Sigmoid colon (tissue), 7 donors: ENCODE data around the gene CHCHD6. TPM values are rescaled to one million over a fixed set of nuclear protein-coding genes. Genes with fewer than 3 reads are reported as not detected.

Experiments used
- DNase-seq: peaks from one replicate; pipeline ENCODE4 v3.0.0-alpha.2; 2019
- H3K27ac ChIP-seq, 4 donors: fragments of 200-600 bp; sonication (generic); one replicate each; pipeline ENCODE4 v1.5.1; 2016 to 2019; ENCODE audit warnings: mild to moderate bottlenecking in 1 of 4
- H3K27me3 ChIP-seq, 3 donors: fragments of 200-600 bp; sonication (generic); one replicate each; pipeline ENCODE4 v1.5.1; 2019; ENCODE audit warnings: mild to moderate bottlenecking in 1 of 3
- H3K36me3 ChIP-seq, 4 donors: fragments of 200-600 bp; sonication (generic); one replicate each; pipeline ENCODE4 v1.5.1; 2016 to 2019
- H3K4me1 ChIP-seq, 4 donors: fragments of 200-600 bp; sonication (generic); one replicate each; pipeline ENCODE4 v1.5.1; 2017 to 2019
- H3K4me3 ChIP-seq, 4 donors: fragments of 200-600 bp; sonication (generic); one replicate each; pipeline ENCODE4 v1.5.1; 2017 to 2019; ENCODE audit warnings: mild to moderate bottlenecking in 2 of 4, moderate library complexity in 1 of 4
- H3K9me3 ChIP-seq, 4 donors: fragments of 200-600 bp in 3 of 4; sonication (generic) in 3 of 4; one replicate each; pipeline versions ENCODE4 v1.5.1 to v1.6.1; 2013 to 2019
- CTCF ChIP-seq, 4 experiments: fragments of 450-650 bp in 3 of 4; fragments of 200-600 bp in 1 of 4; IDR thresholded peaks; one replicate each; pipeline ENCODE4 v1.5.1; 2016 to 2019; ENCODE audit warnings: antibody characterized with exemption in 4 of 4, mild to moderate bottlenecking in 3 of 4, moderate library complexity in 2 of 4
- EP300 ChIP-seq, 4 donors: sonication (generic); formaldehyde crosslinking; IDR thresholded peaks; one replicate each; pipeline ENCODE4 v1.6.1; 2017; ENCODE audit warnings: antibody characterized with exemption in 4 of 4
- POLR2A ChIP-seq, 2 donors: fragments of 450-650 bp; IDR thresholded peaks; one replicate each; pipeline ENCODE4 v1.6.1; 2016; ENCODE audit warnings: antibody characterized with exemption in 2 of 2, mild to moderate bottlenecking in 2 of 2, moderate library complexity in 2 of 2
- POLR2AphosphoS5 ChIP-seq, 4 donors: sonication (generic); formaldehyde crosslinking; IDR thresholded peaks; one replicate each; pipeline ENCODE4 v1.6.1; 2017; ENCODE audit warnings: antibody characterized with exemption in 4 of 4
- WGBS, 2 donors: extraction: QIAGEN DNeasy Blood & Tissue Kit; methylation state at CpG; one replicate each; pipeline ENCODE4 v1.1.7; 2013; 5-methylcytosine and 5-hydroxymethylcytosine counted together
- intact Hi-C: fragments of 100-400 bp; cut with DNase I; formaldehyde crosslinking; loops from one replicate; pipeline ENCODE4 v1.15.1; 2023
- polyA plus RNA-seq, 3 donors: library from polyadenylated mRNA; stranded (reverse); fragments of 200-250 nt; gene quantifications; one replicate each; pipeline ENCODE4 v1.2.3, GENCODE V29; 2013
- total RNA-seq, 4 donors: library from RNA; depleted of rRNA; stranded (reverse); fragments of >200 nt; gene quantifications; one replicate each; pipeline ENCODE4 v1.1.0, GENCODE V29; 2016
- donor health status: healthy with polysubstance abuse.
- donor health status: Bipolar disorder and iron deficiency.
- donor health status: healthy.

CHCHD6 gene
- total and polyA plus RNA-seq, 7 donors = 8.0 to 20.9 (median 14.4) TPM

GRCh38 chr3:126989316-126990023 is 285.4 kb downstream of the CHCHD6 start:
- intact Hi-C loops = loop anchor here (10.0 kb wide), 1 partner anchor 1065 kb away; the partner anchor contains the start of gene SEC61A1
- Histone ChIP-seq H3K36me3 (peaks cover 0 to 30% (median 7%) of the 10 kb centered on the region in 4 donors), H3K4me1 (peaks cover 0 to 32% (median 19%) of the 10 kb centered on the region in 4 donors), H3K27ac (no peak overlapping the region), H3K9me3 (no peaks in the 10 kb centered on the region), H3K4me3 (no peak overlapping the region), H3K27me3 (no peaks in the 10 kb centered on the region)
- no peak for DNase-seq
- WGBS, 2 donors = 93 to 95% methylated on average over 36 of the region's 36 CpGs
- TF ChIP-seq POLR2AphosphoS5 (IDR thresholded peaks at IDR 0.05) = no peak
- no peak for TF ChIP-seq CTCF (IDR thresholded peaks at IDR 0.05)

GRCh38 chr3:126990024-126990700 is 286.1 kb downstream of the CHCHD6 start:
- TF ChIP-seq EP300 (IDR thresholded peaks at IDR 0.05) = no peak
- no peak for TF ChIP-seq CTCF (IDR thresholded peaks at IDR 0.05)
- TF ChIP-seq POLR2AphosphoS5 (IDR thresholded peaks at IDR 0.05) = no peak
- no peak for TF ChIP-seq POLR2A (IDR thresholded peaks at IDR 0.05)
- Histone ChIP-seq H3K4me1 (peaks cover 0 to 31% (median 17%) of the 10 kb centered on the region in 4 donors), H3K9me3 (no peaks in the 10 kb centered on the region), H3K27ac (no peak overlapping the region), H3K4me3 (no peak overlapping the region), H3K27me3 (no peaks in the 10 kb centered on the region), H3K36me3 (peaks cover 0 to 30% (median 7%) of the 10 kb centered on the region in 4 donors)
- intact Hi-C loops = no loop called here
- WGBS, 2 donors = 86 to 89% methylated on average over 10 of the region's 10 CpGs
- DNase-seq = no peak

- TF ChIP-seq POLR2A (IDR thresholded peaks at IDR 0.05) = no peak
- TF ChIP-seq EP300 (IDR thresholded peaks at IDR 0.05) = no peak
- TF ChIP-seq POLR2AphosphoS5 (IDR thresholded peaks at IDR 0.05) = no peak
- TF ChIP-seq CTCF (IDR thresholded peaks at IDR 0.05) = no peak
- no peaks in the 10 kb centered on the region for H3K27me3 ChIP-seq
- peaks cover 0 to 24% (median 14%) of the 10 kb centered on the region in 4 donors for H3K4me1 ChIP-seq
- H3K4me3 ChIP-seq = no peak overlapping the region
- intact Hi-C loops = no loop called here
- whole genome bisulfite sequencing, 2 donors = 91 to 92% methylated on average over 5 of the region's 5 CpGs
- H3K9me3 ChIP-seq = no peaks in the 10 kb centered on the region
- peaks cover 0 to 30% (median 7%) of the 10 kb centered on the region in 4 donors for H3K36me3 ChIP-seq
- H3K27ac ChIP-seq = no peak overlapping the region
- no peak for DNase-seq
Observed at GRCh38 chr3:126990890-126991289, 286.9 kb downstream of the CHCHD6 start.

GRCh38 chr3:126991366-126992200 is 287.5 kb downstream of the CHCHD6 start:
- no peaks in the 10 kb centered on the region for H3K27me3 ChIP-seq
- no peak overlapping the region for H3K27ac ChIP-seq
- H3K9me3 ChIP-seq = no peaks in the 10 kb centered on the region
- TF ChIP-seq POLR2A (IDR thresholded peaks at IDR 0.05) (no peak), POLR2AphosphoS5 (IDR thresholded peaks at IDR 0.05) (no peak), EP300 (IDR thresholded peaks at IDR 0.05) (no peak), CTCF (IDR thresholded peaks at IDR 0.05) (no peak)
- 92 to 93% methylated on average over 24 of the region's 24 CpGs for WGBS, 2 donors
- H3K4me1 ChIP-seq = peaks cover 0 to 17% (median 14%) of the 10 kb centered on the region in 4 donors
- intact Hi-C loops = no loop called here
- DNase-seq = no peak
- peaks cover 0 to 30% (median 7%) of the 10 kb centered on the region in 4 donors for H3K36me3 ChIP-seq
- no peak overlapping the region for H3K4me3 ChIP-seq
